GM23248 (cell line): ENCODE results near the gene SOX18. TPM values are rescaled to one million over a fixed set of nuclear protein-coding genes. Genes with fewer than 3 reads are reported as not detected.
A peak's percentile ranks its signal among the peaks of the same experiment; 100 is the strongest.

Source experiments
- DNase-seq: peaks from one replicate; pipeline ENCODE4 v3.0.0-alpha.2; 2015
- H2AFZ ChIP-seq: fragments of 200-600 bp; sonication (generic); 2 replicates; pipeline ENCODE4 v1.6.1; 2016; ENCODE audit warnings: antibody characterized with exemption
- H3F3A ChIP-seq: fragments of 200-600 bp; sonication (generic); 2 replicates; pipeline ENCODE4 v1.6.1; 2016; ENCODE audit warnings: mild to moderate bottlenecking, antibody characterized with exemption, mixed run types; ENCODE audit not compliant: insufficient read depth
- H3K27ac ChIP-seq: fragments of 200-600 bp; sonication (generic); 2 replicates; pipeline ENCODE4 v1.5.1; 2016; ENCODE audit warnings: mild to moderate bottlenecking
- H3K27me3 ChIP-seq: fragments of 200-600 bp; sonication (generic); replicated peaks from 2 replicates; pipeline ENCODE4 v1.6.1; 2016; ENCODE audit warnings: mild to moderate bottlenecking; ENCODE audit not compliant: insufficient read depth
- H3K36me3 ChIP-seq: fragments of 200-600 bp; sonication (generic); 2 replicates; pipeline ENCODE4 v1.6.1; 2016; ENCODE audit warnings: low read depth, mild to moderate bottlenecking
- H3K4me1 ChIP-seq: fragments of 200-600 bp; sonication (generic); 2 replicates; pipeline ENCODE4 v1.6.1; 2016; ENCODE audit warnings: mild to moderate bottlenecking; ENCODE audit not compliant: insufficient read depth
- H3K4me2 ChIP-seq: fragments of 200-600 bp; sonication (generic); one replicate; pipeline ENCODE4 v1.6.1; 2016; ENCODE audit warnings: mild to moderate bottlenecking; ENCODE audit not compliant: unreplicated experiment
- H3K4me3 ChIP-seq: fragments of 200-600 bp; sonication (generic); 2 replicates; pipeline ENCODE4 v1.5.1; 2016; ENCODE audit warnings: mild to moderate bottlenecking
- H3K79me2 ChIP-seq: fragments of 200-600 bp; sonication (generic); 2 replicates; pipeline ENCODE4 v1.6.1; 2016; ENCODE audit warnings: mild to moderate bottlenecking; ENCODE audit not compliant: insufficient read depth
- H3K9ac ChIP-seq: fragments of 200-600 bp; sonication (generic); 2 replicates; pipeline ENCODE4 v1.6.1; 2016; ENCODE audit warnings: mild to moderate bottlenecking
- H3K9me2 ChIP-seq: fragments of 200-600 bp; sonication (generic); 2 replicates; pipeline ENCODE4 v1.6.1; 2016; ENCODE audit warnings: mixed run types, mild to moderate bottlenecking, moderate library complexity; ENCODE audit not compliant: insufficient read depth
- H3K9me3 ChIP-seq: fragments of 200-600 bp; sonication (generic); one replicate; pipeline ENCODE4 v1.6.1; 2017; ENCODE audit warnings: low read depth
- H4K20me1 ChIP-seq: fragments of 200-600 bp; sonication (generic); 2 replicates; pipeline ENCODE4 v1.6.0; 2016; ENCODE audit not compliant: insufficient read depth
- EZH2 ChIP-seq: fragments of 200-600 bp; sonication (generic); IDR thresholded peaks from 2 replicates; pipeline ENCODE4 v1.6.1; 2018; ENCODE audit warnings: antibody characterized with exemption, mild to moderate bottlenecking; ENCODE audit not compliant: insufficient read depth, poor library complexity, severe bottlenecking
- EZH2phosphoT487 ChIP-seq: fragments of 200-600 bp; sonication (generic); IDR thresholded peaks from 2 replicates; pipeline ENCODE4 v1.6.1; 2018; ENCODE audit warnings: antibody characterized with exemption, moderate library complexity, mild to moderate bottlenecking, low read depth; ENCODE audit not compliant: insufficient read depth
- WGBS, 2 experiments: methylation state at CpG; one replicate each; pipeline ENCODE4 v1.1.6; 2015 to 2017; ENCODE audit warnings: low lambda C conversion rate in 2 of 2, low coverage in 1 of 2; ENCODE audit errors: missing lambda C conversion rate in 2 of 2; 5-methylcytosine and 5-hydroxymethylcytosine counted together
- in situ Hi-C: fragments of 300-500 bp; cut with MboI; formaldehyde crosslinking; loops from 2 replicates; pipeline ENCODE4 v1.15.0; 2020
- polyA plus RNA-seq: library from polyadenylated mRNA; unstranded; fragments of >200 nt; fragmentation: Nextera tagmentation; extraction: Ambion mirVana; gene quantifications from 2 replicates; pipeline ENCODE4 v1.2.1, GENCODE V29; 2016
- total RNA-seq: library from RNA; depleted of rRNA; stranded (reverse); fragments of >200 nt; shearing (Covaris generic); gene quantifications from 2 replicates; pipeline ENCODE4 v1.2.3, GENCODE V29; 2014

The SOX18 gene
- total and polyA plus RNA-seq, 2 experiments from 2014 or later: not detected

DNA sequence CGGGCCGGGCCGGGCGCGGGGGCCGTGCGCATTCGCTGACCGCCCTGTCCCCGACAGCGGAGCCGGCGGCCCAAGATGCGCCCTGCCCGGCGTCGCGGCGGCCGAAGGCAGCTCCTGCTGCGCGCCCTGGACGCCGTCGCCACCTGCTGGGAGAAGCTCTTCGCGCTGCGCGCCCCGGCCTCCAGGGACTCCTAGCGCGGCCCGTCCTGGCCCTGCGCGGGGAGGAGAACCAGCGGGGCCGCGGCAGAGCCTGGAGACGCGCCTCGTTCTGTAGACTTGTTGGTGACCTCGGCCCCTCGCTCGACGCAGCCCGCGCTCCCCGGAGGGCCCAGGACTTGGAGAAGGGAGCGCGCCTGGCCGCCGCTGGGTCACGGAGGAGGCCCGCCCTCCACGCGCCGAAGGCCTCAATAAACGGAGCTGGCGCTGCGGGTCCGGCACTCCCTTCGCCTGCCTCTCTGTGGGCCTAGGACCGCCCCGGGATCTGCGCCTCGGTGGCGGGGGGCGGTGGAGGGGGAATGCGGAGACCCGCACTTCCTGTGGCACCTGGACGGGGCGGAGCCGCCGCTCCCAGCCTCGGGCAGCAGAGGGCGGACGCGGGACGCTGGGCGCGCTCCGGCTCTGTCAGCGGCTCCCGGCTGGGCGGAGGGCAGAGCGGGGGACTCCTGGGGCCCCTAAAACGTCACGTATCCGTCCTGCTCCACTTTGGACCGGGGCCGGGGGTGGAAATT lies 10.7 kb downstream of the SOX18 start:
- peaks cover 3% of the 10 kb centered on the region for H3F3A ChIP-seq
- WGBS, 2 experiments: 2 to 3% methylated on average over 52 to 66 of the region's 91 CpGs
- no peaks in the 10 kb centered on the region for H4K20me1 ChIP-seq
- H3K4me3 ChIP-seq: peak overlapping the region; percentile 63
- no peaks in the 10 kb centered on the region for H3K36me3 ChIP-seq
- H3K4me1 ChIP-seq: no peaks in the 10 kb centered on the region
- no peak overlapping the region for H3K27ac ChIP-seq
- H3K4me2 ChIP-seq: peak overlapping the region; percentile 65
- DNase-seq: peak; percentile 76
- no peaks in the 10 kb centered on the region for H3K79me2 ChIP-seq
- no peak overlapping the region for H3K9ac ChIP-seq
- peaks cover 31% of the 10 kb centered on the region for H3K27me3 ChIP-seq
- TF ChIP-seq EZH2 (no peak), EZH2phosphoT487 (no peak)
- in situ Hi-C loops: no loop called here
- H3K9me2 ChIP-seq: no peaks in the 10 kb centered on the region
- no peaks in the 10 kb centered on the region for H3K9me3 ChIP-seq
- peak overlapping the region; percentile 45 for H2AFZ ChIP-seq

GRCh38 chr20:64038224-64038564 lies 11.2 kb downstream of the SOX18 start:
- H4K20me1 ChIP-seq: no peaks in the 10 kb centered on the region
- H3K9me3 ChIP-seq: no peaks in the 10 kb centered on the region
- peaks cover 31% of the 10 kb centered on the region for H3K27me3 ChIP-seq
- no peak overlapping the region for H3K4me2 ChIP-seq
- 7 to 17% methylated on average over 1 to 16 of the region's 30 CpGs for WGBS, 2 experiments
- H3K27ac ChIP-seq: no peak overlapping the region
- no peaks in the 10 kb centered on the region for H3F3A ChIP-seq
- no peak for DNase-seq
- H3K4me1 ChIP-seq: no peaks in the 10 kb centered on the region
- H2AFZ ChIP-seq: no peak overlapping the region
- no peaks in the 10 kb centered on the region for H3K79me2 ChIP-seq
- in situ Hi-C loops: no loop called here
- H3K4me3 ChIP-seq: peak overlapping the region; percentile 63; the same call in 1 of the 2 replicates
- no peaks in the 10 kb centered on the region for H3K36me3 ChIP-seq
- no peaks in the 10 kb centered on the region for H3K9me2 ChIP-seq
- TF ChIP-seq EZH2 (no peak), EZH2phosphoT487 (no peak)
- H3K9ac ChIP-seq: no peak overlapping the region

DNA sequence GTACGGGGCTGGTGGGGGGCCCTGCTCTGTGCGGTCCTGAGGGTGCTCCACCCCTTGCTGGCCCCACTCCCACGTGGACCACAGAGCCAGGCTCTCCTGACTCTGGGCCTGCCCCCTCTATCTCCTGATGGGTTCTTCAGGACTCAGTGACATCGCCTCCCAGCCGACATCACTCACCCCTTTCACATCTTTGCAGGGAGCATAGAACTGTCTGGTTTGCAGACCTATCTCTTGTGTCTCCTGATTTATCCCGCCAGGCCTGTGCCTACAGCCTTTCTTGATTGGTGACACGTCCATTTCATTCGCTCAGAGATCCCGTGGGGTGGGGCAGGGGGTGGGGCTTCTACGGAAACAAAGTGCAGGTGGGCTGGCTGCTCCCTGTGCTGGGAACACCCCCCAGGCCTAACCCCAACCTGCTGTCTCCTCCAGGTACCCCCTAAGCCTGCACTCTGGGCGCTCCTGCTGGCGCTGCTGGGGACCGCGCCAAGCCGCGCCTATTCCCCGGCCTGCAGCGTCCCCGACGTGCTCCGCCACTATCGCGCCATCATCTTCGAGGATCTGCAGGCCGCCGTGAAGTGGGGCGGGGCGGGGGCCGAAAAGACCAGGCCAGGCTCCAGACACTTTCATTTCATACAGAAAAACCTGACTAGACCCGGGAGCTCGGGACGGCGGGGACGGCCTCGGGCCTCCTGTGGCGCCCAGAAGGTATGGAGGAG lies 11.8 kb downstream of the SOX18 start:
- Histone ChIP-seq H2AFZ (no peak overlapping the region), H3K27me3 (peaks cover 31% of the 10 kb centered on the region)
- TF ChIP-seq EZH2 (peak; percentile 39), EZH2phosphoT487 (no peak)

DNA sequence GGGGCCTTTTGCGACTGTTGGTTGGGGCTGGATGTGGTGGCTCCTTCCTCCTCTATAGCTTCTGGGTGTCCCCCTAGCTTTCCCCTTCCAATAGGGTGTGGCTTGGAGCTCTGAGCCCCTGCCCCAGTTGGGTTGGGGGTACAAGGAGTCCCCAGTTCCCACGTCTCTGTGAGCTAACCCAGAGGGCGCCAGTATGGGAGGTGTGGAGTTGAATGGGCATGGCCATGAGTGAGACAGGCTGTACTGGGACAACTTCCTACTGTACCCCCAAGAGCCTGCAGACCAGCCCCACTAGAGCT lies 12.3 kb downstream of the SOX18 start:
- Histone ChIP-seq H3F3A (no peaks in the 10 kb centered on the region), H3K9me2 (no peaks in the 10 kb centered on the region), H3K27ac (no peak overlapping the region), H3K27me3 (peaks cover 29% of the 10 kb centered on the region), H3K4me1 (no peaks in the 10 kb centered on the region), H3K9ac (no peak overlapping the region), H2AFZ (no peak overlapping the region), H4K20me1 (no peaks in the 10 kb centered on the region), H3K4me3 (no peak overlapping the region), H3K4me2 (no peak overlapping the region), H3K9me3 (no peaks in the 10 kb centered on the region), H3K36me3 (no peaks in the 10 kb centered on the region), H3K79me2 (no peaks in the 10 kb centered on the region)
- TF ChIP-seq EZH2 (no peak), EZH2phosphoT487 (no peak)
- WGBS, 2 experiments: 64 to 67% methylated on average over 3 of the region's 3 CpGs
- in situ Hi-C loops: no loop called here
- no peak for DNase-seq

More for the DNA sequence above, 11.8 kb downstream of the SOX18 start:
- Histone ChIP-seq H3K27ac (no peak overlapping the region), H3K4me2 (no peak overlapping the region), H3K4me1 (no peaks in the 10 kb centered on the region), H3K4me3 (no peak overlapping the region), H4K20me1 (no peaks in the 10 kb centered on the region), H3K79me2 (no peaks in the 10 kb centered on the region), H3K9me2 (no peaks in the 10 kb centered on the region), H3K9ac (no peak overlapping the region), H3F3A (no peaks in the 10 kb centered on the region), H3K9me3 (no peaks in the 10 kb centered on the region), H3K36me3 (no peaks in the 10 kb centered on the region)
- in situ Hi-C loops: no loop called here
- WGBS, 2 experiments: 9% methylated on average over 34 to 36 of the region's 36 CpGs
- no peak for DNase-seq
